GM12878 (cell line): ENCODE data around the gene RFFL. TPM values are rescaled to one million over a fixed set of nuclear protein-coding genes. Genes with fewer than 3 reads are reported as not detected.

Source experiments
- ATAC-seq: fragments of 200-7000 bp; cut with Tn5 transposase; 3 replicates; pipeline ENCODE4 v1.9.1; 2020; ENCODE audit warnings: mild to moderate bottlenecking, moderate library complexity
- BruUV-seq: library from RNA; stranded (reverse); fragments of 400-500 nt; replicated peaks from 2 replicates; lab custom pipeline; 2021; lab: Mats Ljungman, UMichigan
- CTCF ChIA-PET: fragments of 300-600 bp; sonication (Branson Sonifier 250); formaldehyde crosslinking; extraction: SDS; loops from one replicate; lab custom pipeline; 2021; ENCODE audit warnings: inconsistent platforms; lab: Yijun Ruan, JAX
- POLR2A ChIA-PET: fragments of 350-600 bp; formaldehyde crosslinking; extraction: SDS; loops from one replicate; lab custom pipeline; 2021; ENCODE audit warnings: inconsistent platforms; lab: Charles Lee
- RAD21 ChIA-PET: fragments of 300-600 bp; sonication (Branson Sonifier 250); formaldehyde crosslinking; loops from one replicate; lab custom pipeline; 2023; ENCODE audit warnings: antibody characterized with exemption; ENCODE audit not compliant: unreplicated experiment; lab: Charles Lee
- SMC1A ChIA-PET: fragments of 300-600 bp; sonication (Branson Sonifier 250); formaldehyde crosslinking; loops from one replicate; lab custom pipeline; 2023; ENCODE audit not compliant: unreplicated experiment, uncharacterized antibody; lab: Charles Lee
- DNase-seq: peaks from one replicate; pipeline ENCODE4 v3.0.0-alpha.2; 2011; ENCODE audit warnings: low read depth, low spot score
- FAIRE-seq: peaks from 3 replicates; lab custom pipeline; 2011; peaks lifted over from hg19 to GRCh38; lab: Jason Lieb, UNC
- H2AFZ ChIP-seq: 2 replicates; pipeline ENCODE4 v1.6.0; 2011; ENCODE audit warnings: low read depth, low read length, control low read depth; ENCODE audit not compliant: control insufficient read depth
- H3K27ac ChIP-seq: 2 replicates; pipeline ENCODE4 v1.5.1; 2011; ENCODE audit warnings: control low read depth; ENCODE audit not compliant: control insufficient read depth, insufficient read depth
- H3K27me3 ChIP-seq, 2 experiments: replicated peaks in 1 of 2; 2 replicates each; pipeline versions ENCODE4 v1.6.0 to v1.6.1; 2011; ENCODE audit warnings: low read length in 1 of 2; ENCODE audit not compliant: control insufficient read depth in 2 of 2, insufficient read depth in 2 of 2
- H3K36me3 ChIP-seq, 2 experiments: 2 replicates each; pipeline ENCODE4 v1.5.1; 2011; ENCODE audit warnings: low read length in 1 of 2; ENCODE audit not compliant: control insufficient read depth in 2 of 2, insufficient read depth in 2 of 2
- H3K4me1 ChIP-seq: 2 replicates; pipeline ENCODE4 v1.6.1; 2011; ENCODE audit warnings: mild to moderate bottlenecking, low read length, moderate library complexity, mixed read lengths; ENCODE audit not compliant: control insufficient read depth, insufficient read depth
- H3K4me2 ChIP-seq: 2 replicates; pipeline ENCODE4 v1.6.0; 2011; ENCODE audit warnings: control low read depth; ENCODE audit not compliant: control insufficient read depth, insufficient read depth
- H3K4me3 ChIP-seq: fragments of 200-600 bp; sonication (generic); 2 replicates; pipeline ENCODE4 v1.5.1; 2016
- H3K79me2 ChIP-seq: 2 replicates; pipeline ENCODE4 v1.6.0; 2011; ENCODE audit warnings: low read length; ENCODE audit not compliant: control insufficient read depth, insufficient read depth
- H3K9ac ChIP-seq: 2 replicates; pipeline ENCODE4 v1.8.0; 2011; ENCODE audit warnings: low read length, control low read depth, mixed read lengths; ENCODE audit not compliant: control insufficient read depth, insufficient read depth
- H3K9me3 ChIP-seq: replicated peaks from 3 replicates; pipeline ENCODE4 v1.5.1; 2011; ENCODE audit warnings: mild to moderate bottlenecking, low read length; ENCODE audit not compliant: control insufficient read depth, insufficient read depth
- H4K20me1 ChIP-seq: 2 replicates; pipeline ENCODE4 v1.6.0; 2011; ENCODE audit not compliant: control insufficient read depth, insufficient read depth
- BACH1 ChIP-seq: fragments of 450-650 bp; IDR thresholded peaks from 2 replicates; pipeline ENCODE4 v1.6.1; 2017; ENCODE audit warnings: mild to moderate bottlenecking, borderline replicate concordance
- HDAC6 ChIP-seq: fragments of 200-600 bp; sonication (generic); IDR thresholded peaks from one replicate; pipeline ENCODE4 v1.8.0; 2017; ENCODE audit warnings: antibody characterized with exemption; ENCODE audit not compliant: unreplicated experiment
- IKZF1 ChIP-seq: fragments of 450-650 bp; conservative IDR thresholded peaks from 2 replicates; pipeline ENCODE4 v1.6.1; 2017; ENCODE audit warnings: antibody characterized with exemption, mild to moderate bottlenecking
- IKZF2 ChIP-seq, 2 experiments: fragments of 450-650 bp; IDR thresholded peaks; 2 replicates each; pipeline ENCODE4 v1.6.1; 2017; ENCODE audit warnings: mild to moderate bottlenecking in 2 of 2, moderate library complexity in 2 of 2
- NR2C1 ChIP-seq: fragments of 450-650 bp; IDR thresholded peaks from 2 replicates; pipeline ENCODE4 v1.6.1; 2017; ENCODE audit warnings: antibody characterized with exemption, mild to moderate bottlenecking, moderate library complexity
- RELB ChIP-seq: fragments of 450-650 bp; IDR thresholded peaks from 2 replicates; pipeline ENCODE4 v1.6.1; 2017; ENCODE audit warnings: low read depth, mild to moderate bottlenecking, moderate library complexity
- SIN3A ChIP-seq: IDR thresholded peaks from 2 replicates; pipeline ENCODE4 v1.6.1; 2012; ENCODE audit warnings: low read depth, low read length, improper control_type of control experiment
- TARDBP ChIP-seq: IDR thresholded peaks from 2 replicates; pipeline ENCODE4 v1.6.1; 2016; ENCODE audit warnings: borderline replicate concordance
- ZNF207 ChIP-seq: fragments of 450-650 bp; IDR thresholded peaks from 2 replicates; pipeline ENCODE4 v1.6.1; 2014; ENCODE audit warnings: antibody characterized with exemption, mild to moderate bottlenecking, borderline replicate concordance
- ZZZ3 ChIP-seq: IDR thresholded peaks from 2 replicates; pipeline ENCODE4 v1.6.1; 2011; ENCODE audit warnings: low read depth; ENCODE audit not compliant: control insufficient read depth, insufficient read length
- WGBS: methylation state at CpG from one replicate; pipeline ENCODE4 v1.1.6; 2016; ENCODE audit warnings: low lambda C conversion rate; ENCODE audit not compliant: insufficient replicate concordance, insufficient coverage; ENCODE audit errors: missing lambda C conversion rate; 5-methylcytosine and 5-hydroxymethylcytosine counted together
- in situ Hi-C: fragments of 300-500 bp; cut with MboI; formaldehyde crosslinking; loops from 9 replicates; pipeline ENCODE4 v1.14.3; 2018; ENCODE audit warnings: mixed read lengths
- intact Hi-C: fragments of 100-400 bp; cut with micrococcal nuclease; formaldehyde crosslinking; loops from one replicate; pipeline ENCODE4 v1.14.2; 2022; ENCODE audit not compliant: unreplicated experiment
- polyA plus RNA-seq, 11 experiments: library from polyadenylated mRNA; depleted of rRNA in 4 of 11; unstranded in 6 of 11; stranded (reverse) in 5 of 11; fragments of >200 nt; fragmentation: Nextera tagmentation in 4 of 11; fragmentation: Illumina TruSeq in 1 of 11; extraction: Ambion mirVana in 4 of 11; extraction: Trizol in 1 of 11; gene quantifications; 1 replicate in 1 of 11; 2 replicates in 10 of 11; pipeline versions ENCODE4 v1.2.1 to v1.2.3, GENCODE V29; 2011 to 2016; ENCODE audit warnings: inconsistent platforms in 2 of 11, missing spikeins in 2 of 11, low read depth in 1 of 11
- total RNA-seq, 4 experiments: library from RNA; depleted of rRNA in 3 of 4; stranded (reverse); fragments of >200 nt in 3 of 4; fragmentation: Illumina TruSeq in 1 of 4; extraction: Trizol in 1 of 4; gene quantifications; 2 replicates each; pipeline versions ENCODE4 v1.2.1 to v1.2.3, GENCODE V29; 2013 to 2021
- TF ChIP-seq, protein P1 (sequence below): IDR thresholded peaks from 2 replicates; pipeline ENCODE4 v1.6.1; 2012; ENCODE audit warnings: low read depth, low read length, improper control_type of control experiment

Gene RFFL
- total and polyA plus RNA-seq, 10 of the 15 experiments (the other 5 are each of a cell fraction or from before 2014, with no cell fraction given) = 4.7 to 56.1 (median 26.9) TPM

- intact Hi-C loops = no loop called here
- FAIRE-seq (no peak), DNase-seq (no peak), ATAC-seq (no peak)
- H3K4me1 ChIP-seq = peaks cover 4% of the 10 kb centered on the region
- H2AFZ ChIP-seq = no peak overlapping the region
- no TSS peak for BruUV-seq
- no peaks in the 10 kb centered on the region for H3K79me2 ChIP-seq
- H3K4me2 ChIP-seq = no peak overlapping the region
- H3K9me3 ChIP-seq = no peaks in the 10 kb centered on the region
- RAD21 ChIA-PET = interaction anchor here (0.8 to 1.2 kb wide), 3 partner anchors 25 to 47 kb away, joined by 3 read pairs; no protein-coding TSS in a partner anchor
- POLR2A ChIA-PET = interaction anchor here (0.9 to 2.4 kb wide), 3 partner anchors 9 to 66 kb away, joined by 3 to 6 read pairs (median 5); no protein-coding TSS in a partner anchor
- no peak overlapping the region for H3K4me3 ChIP-seq
- H4K20me1 ChIP-seq = no peaks in the 10 kb centered on the region
- 90% methylated on average over 11 of the region's 11 CpGs for WGBS
- TF ChIP-seq IKZF1 (no peak), IKZF2 (IDR thresholded peaks at IDR 0.05) (no peak), SIN3A (no peak), ZNF207 (no peak), BACH1 (no peak), NR2C1 (no peak), HDAC6 (no peak), RELB (no peak), TARDBP (no peak), ZZZ3 (no peak)
- TF ChIP-seq, protein P1, sequence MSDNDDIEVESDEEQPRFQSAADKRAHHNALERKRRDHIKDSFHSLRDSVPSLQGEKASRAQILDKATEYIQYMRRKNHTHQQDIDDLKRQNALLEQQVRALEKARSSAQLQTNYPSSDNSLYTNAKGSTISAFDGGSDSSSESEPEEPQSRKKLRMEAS = no peak
- peaks cover 14 to 37% of the 10 kb centered on the region in 2 experiments; a peak in 3 of 4 replicates for H3K36me3 ChIP-seq
- CTCF ChIA-PET = interaction anchor here (0.6 to 1.8 kb wide), 4 partner anchors 13 to 476 kb away, joined by 3 to 5 read pairs (median 4); no protein-coding TSS in a partner anchor
- no peaks in the 10 kb centered on the region for H3K27me3 ChIP-seq
- H3K27ac ChIP-seq = no peak overlapping the region
- no peak overlapping the region for H3K9ac ChIP-seq
- SMC1A ChIA-PET = interaction anchor here (0.7 to 2.5 kb wide), 12 partner anchors 9 to 97 kb away, joined by 3 to 8 read pairs (median 3); no protein-coding TSS in a partner anchor
- in situ Hi-C loops = no loop called here
Measured at GRCh38 chr17:35021520-35022380, 41.8 kb downstream of the RFFL start.
